Measurements from ENCODE around the gene SLITRK3.

SLITRK3 gene
- 0 reads per million in 9 experiments for total RNA-seq

- no peak for DNase-seq
- Mint-ChIP-seq H3K36me3 (ENCODE audit: insufficient read depth) (no peaks in the 10 kb centered on the region), H3K4me1 (ENCODE audit: low read depth in 2 of 2) (peaks cover 0 to 2% of the 10 kb centered on the region in 2 donors), H3K4me3 (peak within 1 kb of the TSS in 1 of 2 donors; percentile 28), H3K9me3 (peaks cover 0 to 9% of the 10 kb centered on the region in 2 donors), H3K27me3 (peaks cover 27 to 49% of the 10 kb centered on the region in 2 donors), H3K27ac (no peak within 1 kb of the TSS)
- no peak for ATAC-seq (replicated peaks)
These were observed at the start of gene SLITRK3 for GRCh38 chr3:165195640-165196576. TSS of gene SLITRK3 (minus strand) at chr3:165196384. CDS start at chr3:165190830, 5,554 bp downstream.

- DNase-seq: no peak
- Mint-ChIP-seq H3K4me1 (ENCODE audit: low read depth in 2 of 2) (no peaks in the 10 kb centered on the region), H3K27ac (no peak overlapping the region), H3K27me3 (no peaks in the 10 kb centered on the region), H3K36me3 (ENCODE audit: insufficient read depth) (no peaks in the 10 kb centered on the region), H3K4me3 (no peak overlapping the region), H3K9me3 (peaks cover 7 to 14% of the 10 kb centered on the region in 2 donors)
- ATAC-seq (replicated peaks): no peak
These were observed 47.4 kb upstream of the SLITRK3 start for GRCh38 chr3:165243597-165243996.

- DNase-seq (no peak), ATAC-seq (replicated peaks) (no peak)
- Mint-ChIP-seq H3K4me3 (no peak overlapping the region), H3K36me3 (ENCODE audit: insufficient read depth) (no peaks in the 10 kb centered on the region), H3K9me3 (peaks cover 0 to 3% of the 10 kb centered on the region in 2 donors), H3K27me3 (no peaks in the 10 kb centered on the region), H3K27ac (no peak overlapping the region), H3K4me1 (ENCODE audit: low read depth in 2 of 2) (no peaks in the 10 kb centered on the region)
These were observed 37.5 kb upstream of the SLITRK3 start for GRCh38 chr3:165233501-165234195.

- H3K9me3 Mint-ChIP-seq: peaks cover 6 to 16% of the 10 kb centered on the region in 2 donors
- no peak overlapping the region for H3K4me3 Mint-ChIP-seq
- H3K4me1 Mint-ChIP-seq (ENCODE audit: low read depth in 2 of 2): no peaks in the 10 kb centered on the region
- H3K27ac Mint-ChIP-seq: no peak overlapping the region
- no peaks in the 10 kb centered on the region for H3K36me3 Mint-ChIP-seq (ENCODE audit: insufficient read depth)
- DNase-seq: no peak
- ATAC-seq (replicated peaks): no peak
- H3K27me3 Mint-ChIP-seq: no peaks in the 10 kb centered on the region
These were observed 29.4 kb upstream of the SLITRK3 start for GRCh38 chr3:165225604-165226003.

- Mint-ChIP-seq H3K36me3 (ENCODE audit: insufficient read depth) (no peaks in the 10 kb centered on the region), H3K27ac (no peak overlapping the region), H3K4me1 (ENCODE audit: low read depth in 2 of 2) (no peaks in the 10 kb centered on the region), H3K4me3 (no peak overlapping the region), H3K27me3 (no peaks in the 10 kb centered on the region), H3K9me3 (peaks cover 3 to 8% of the 10 kb centered on the region in 2 donors)
- ATAC-seq (replicated peaks) (no peak), DNase-seq (no peak)
These were observed 21.6 kb upstream of the SLITRK3 start for GRCh38 chr3:165217739-165218138.

GRCh38 chr3:165212580-165212979 is 16.4 kb upstream of the SLITRK3 start:
- Mint-ChIP-seq H3K27me3 (no peaks in the 10 kb centered on the region), H3K27ac (no peak overlapping the region), H3K4me3 (no peak overlapping the region), H3K4me1 (ENCODE audit: low read depth in 2 of 2) (no peaks in the 10 kb centered on the region), H3K36me3 (ENCODE audit: insufficient read depth) (no peaks in the 10 kb centered on the region), H3K9me3 (peaks cover 0 to 8% of the 10 kb centered on the region in 2 donors)
- DNase-seq (no peak), ATAC-seq (replicated peaks) (no peak)

- DNase-seq: no peak
- Mint-ChIP-seq H3K9me3 (peaks cover 0 to 8% of the 10 kb centered on the region in 2 donors), H3K4me3 (no peak overlapping the region), H3K4me1 (ENCODE audit: low read depth in 2 of 2) (no peaks in the 10 kb centered on the region), H3K27ac (no peak overlapping the region), H3K36me3 (ENCODE audit: insufficient read depth) (no peaks in the 10 kb centered on the region), H3K27me3 (no peaks in the 10 kb centered on the region)
- ATAC-seq (replicated peaks): no peak
These were observed 15.5 kb upstream of the SLITRK3 start for GRCh38 chr3:165211721-165212120.

GRCh38 chr3:165210727-165211126 is 14.5 kb upstream of the SLITRK3 start:
- no peaks in the 10 kb centered on the region for H3K36me3 Mint-ChIP-seq (ENCODE audit: insufficient read depth)
- DNase-seq: no peak
- H3K4me1 Mint-ChIP-seq (ENCODE audit: low read depth in 2 of 2): no peaks in the 10 kb centered on the region
- H3K27me3 Mint-ChIP-seq: no peaks in the 10 kb centered on the region
- ATAC-seq (replicated peaks): no peak
- H3K27ac Mint-ChIP-seq: no peak overlapping the region
- no peak overlapping the region for H3K4me3 Mint-ChIP-seq
- peaks cover 0 to 8% of the 10 kb centered on the region in 2 donors for H3K9me3 Mint-ChIP-seq

- Mint-ChIP-seq H3K4me3 (no peak overlapping the region), H3K27me3 (no peaks in the 10 kb centered on the region), H3K4me1 (ENCODE audit: low read depth in 2 of 2) (no peaks in the 10 kb centered on the region), H3K9me3 (peaks cover under 1 to 8% of the 10 kb centered on the region in 2 donors), H3K27ac (no peak overlapping the region), H3K36me3 (ENCODE audit: insufficient read depth) (no peaks in the 10 kb centered on the region)
- ATAC-seq (replicated peaks): no peak
- no peak for DNase-seq
These were observed 13.9 kb upstream of the SLITRK3 start for GRCh38 chr3:165210132-165210531.

GRCh38 chr3:165206454-165207266 is 10.5 kb upstream of the SLITRK3 start:
- Mint-ChIP-seq H3K36me3 (ENCODE audit: insufficient read depth) (no peaks in the 10 kb centered on the region), H3K27ac (no peak overlapping the region), H3K4me3 (no peak overlapping the region), H3K4me1 (ENCODE audit: low read depth in 2 of 2) (no peaks in the 10 kb centered on the region), H3K9me3 (peaks cover under 1 to 6% of the 10 kb centered on the region in 2 donors), H3K27me3 (no peaks in the 10 kb centered on the region)
- DNase-seq: no peak
- no peak for ATAC-seq (replicated peaks)

GRCh38 chr3:165204445-165204844 is 8.3 kb upstream of the SLITRK3 start:
- H3K9me3 Mint-ChIP-seq: peaks cover 0 to 6% of the 10 kb centered on the region in 2 donors
- no peak overlapping the region for H3K4me3 Mint-ChIP-seq
- no peaks in the 10 kb centered on the region for H3K27me3 Mint-ChIP-seq
- no peak for ATAC-seq (replicated peaks)
- no peaks in the 10 kb centered on the region for H3K36me3 Mint-ChIP-seq (ENCODE audit: insufficient read depth)
- no peaks in the 10 kb centered on the region for H3K4me1 Mint-ChIP-seq (ENCODE audit: low read depth in 2 of 2)
- no peak overlapping the region for H3K27ac Mint-ChIP-seq
- no peak for DNase-seq

GRCh38 chr3:165202995-165203394 is 6.8 kb upstream of the SLITRK3 start:
- DNase-seq (no peak), ATAC-seq (replicated peaks) (no peak)

GRCh38 chr3:165201964-165202363 is 5.8 kb upstream of the SLITRK3 start:
- Mint-ChIP-seq H3K27ac (no peak overlapping the region), H3K4me1 (ENCODE audit: low read depth in 2 of 2) (no peaks in the 10 kb centered on the region), H3K27me3 (peaks cover 3 to 5% of the 10 kb centered on the region in 2 donors), H3K9me3 (peaks cover 0 to 6% of the 10 kb centered on the region in 2 donors), H3K4me3 (no peak overlapping the region), H3K36me3 (ENCODE audit: insufficient read depth) (no peaks in the 10 kb centered on the region)
- no peak for ATAC-seq (replicated peaks)
- DNase-seq: no peak

More at GRCh38 chr3:165202995-165203394, 6.8 kb upstream of the SLITRK3 start:
- Mint-ChIP-seq H3K4me3 (no peak overlapping the region), H3K9me3 (peaks cover 0 to 6% of the 10 kb centered on the region in 2 donors), H3K36me3 (ENCODE audit: insufficient read depth) (no peaks in the 10 kb centered on the region), H3K27me3 (no peaks in the 10 kb centered on the region), H3K4me1 (ENCODE audit: low read depth in 2 of 2) (no peaks in the 10 kb centered on the region), H3K27ac (no peak overlapping the region)

Data from effector memory CD8-positive, alpha-beta T cell (primary cell).